Gastrocnemius medialis (tissue), 4 donors: ENCODE results near the gene LCN6.

Source experiments
- CTCF ChIP-seq, 5 experiments: fragments of 450-650 bp in 3 of 5; fragments of 200-600 bp in 2 of 5; sonication (generic) in 2 of 5; IDR thresholded peaks in 4 of 5; conservative IDR thresholded peaks in 1 of 5; 1 replicate in 4 of 5; 2 replicates in 1 of 5; pipeline ENCODE4 v1.5.1; 2016 to 2019; ENCODE audit warnings: antibody characterized with exemption in 5 of 5, mild to moderate bottlenecking in 3 of 5, moderate library complexity in 3 of 5
- POLR2A ChIP-seq, 2 donors: fragments of 450-650 bp; IDR thresholded peaks; one replicate each; pipeline ENCODE4 v1.6.1; 2017; ENCODE audit warnings: antibody characterized with exemption in 2 of 2, mild to moderate bottlenecking in 2 of 2, moderate library complexity in 2 of 2

- TF ChIP-seq CTCF (IDR thresholded peaks at IDR 0.05 in 4 of 5, conservative IDR thresholded peaks at IDR 0.05 in 1 of 5) (no peak), POLR2A (IDR thresholded peaks at IDR 0.05) (no peak)
These were observed 29.0 kb downstream of the LCN6 start for GRCh38 chr9:136719195-136719880.
